H1 (cell line): ENCODE measurements around the gene COL5A1. TPM values are rescaled to one million over a fixed set of nuclear protein-coding genes. Genes with fewer than 3 reads are reported as not detected.
A peak's percentile ranks its signal among the peaks of the same experiment; 100 is the strongest.

ENCODE experiments used
- CTCF ChIA-PET: fragments of 300-600 bp; sonication (Branson Sonifier 250); formaldehyde crosslinking; loops from one replicate; lab custom pipeline; 2021; ENCODE audit not compliant: partially characterized antibody; lab: Charles Lee
- POLR2A ChIA-PET: fragments of 300-600 bp; sonication (Branson Sonifier 250); formaldehyde crosslinking; loops from one replicate; lab custom pipeline; 2021; ENCODE audit warnings: inconsistent platforms; ENCODE audit not compliant: partially characterized antibody; lab: Charles Lee
- DNase-seq, 2 experiments: peaks; one replicate each; pipeline versions ENCODE4 v3.0.0 to v3.0.0-alpha.2; 2010 to 2022; ENCODE audit warnings: low spot score in 2 of 2, low read depth in 1 of 2, mixed read lengths in 1 of 2
- FAIRE-seq: peaks from 2 replicates; lab custom pipeline; 2011; peaks lifted over from hg19 to GRCh38; lab: Jason Lieb, UNC
- H2AFZ ChIP-seq: 2 replicates; pipeline ENCODE4 v1.8.1; 2012; ENCODE audit warnings: low read length, inconsistent platforms
- H2AK5ac ChIP-seq: 2 replicates; pipeline ENCODE4 v1.6.1; 2013; ENCODE audit warnings: low read depth, low read length
- H2BK120ac ChIP-seq: replicated peaks from 2 replicates; pipeline ENCODE3; 2013; ENCODE audit warnings: low read depth, low read length, inconsistent platforms
- H2BK12ac ChIP-seq: 2 replicates; pipeline ENCODE4 v1.6.1; 2013; ENCODE audit warnings: low read depth, low read length
- H2BK15ac ChIP-seq: 2 replicates; pipeline ENCODE4 v1.6.1; 2013; ENCODE audit warnings: low read length
- H2BK20ac ChIP-seq: 2 replicates; pipeline ENCODE4 v1.6.1; 2013; ENCODE audit warnings: low read length
- H2BK5ac ChIP-seq: 2 replicates; pipeline ENCODE4 v1.6.1; 2013; ENCODE audit warnings: low read depth, low read length
- H3K14ac ChIP-seq: 2 replicates; pipeline ENCODE4 v1.6.1; 2013; ENCODE audit warnings: inconsistent platforms; ENCODE audit not compliant: insufficient read length
- H3K18ac ChIP-seq: 2 replicates; pipeline ENCODE4 v1.6.1; 2013; ENCODE audit warnings: low read length; ENCODE audit errors: extremely low read depth
- H3K23ac ChIP-seq: 2 replicates; pipeline ENCODE4 v1.6.1; 2013; ENCODE audit warnings: inconsistent platforms; ENCODE audit not compliant: insufficient read length
- H3K23me2 ChIP-seq: 2 replicates; pipeline ENCODE4 v1.6.1; 2013; ENCODE audit warnings: low read depth, low read length
- H3K27ac ChIP-seq: 2 replicates; pipeline ENCODE4 v1.6.1; 2011; ENCODE audit warnings: low read depth, low read length, inconsistent platforms
- H3K27me3 ChIP-seq, 4 experiments: replicated peaks in 1 of 4; 1 replicate in 1 of 4; 2 replicates in 3 of 4; pipeline versions ENCODE4 v1.6.1 to v1.8.1; 2011 to 2013; ENCODE audit warnings: low read length in 3 of 4, mild to moderate bottlenecking in 3 of 4, inconsistent platforms in 2 of 4, mixed read lengths in 2 of 4, moderate library complexity in 1 of 4; ENCODE audit not compliant: control insufficient read depth in 3 of 4, insufficient read depth in 3 of 4; ENCODE audit errors: extremely low read depth in 1 of 4
- H3K36me3 ChIP-seq, 4 experiments: 2 replicates each; pipeline versions ENCODE4 v1.6.1 to v1.8.1; 2011 to 2013; ENCODE audit warnings: mild to moderate bottlenecking in 4 of 4, low read length in 3 of 4, moderate library complexity in 2 of 4, control low read depth in 1 of 4, inconsistent platforms in 1 of 4; ENCODE audit not compliant: insufficient read depth in 4 of 4, control insufficient read depth in 2 of 4
- H3K4ac ChIP-seq: replicated peaks from 2 replicates; pipeline ENCODE3; 2013; ENCODE audit warnings: low read length, low read depth, mixed read lengths, inconsistent platforms; ENCODE audit not compliant: insufficient read length
- H3K4me1 ChIP-seq, 4 experiments: replicated peaks in 1 of 4; 1 replicate in 1 of 4; 2 replicates in 3 of 4; pipeline versions ENCODE4 v1.6.1 to v1.8.1; 2011 to 2013; ENCODE audit warnings: low read length in 3 of 4, inconsistent platforms in 2 of 4, mixed read lengths in 1 of 4; ENCODE audit not compliant: insufficient read depth in 4 of 4, control insufficient read depth in 3 of 4
- H3K4me2 ChIP-seq, 2 experiments: 2 replicates each; pipeline versions ENCODE4 v1.6.1 to v1.8.1; 2011 to 2013; ENCODE audit warnings: low read depth in 2 of 2, low read length in 2 of 2, control low read depth in 1 of 2, inconsistent platforms in 1 of 2, mild to moderate bottlenecking in 1 of 2; ENCODE audit not compliant: insufficient read depth in 1 of 2
- H3K4me3 ChIP-seq, 4 experiments: fragments of 200-600, 300-600 bp in 1 of 4; sonication (generic), shearing (Covaris generic), sonication (Bioruptor Twin) in 1 of 4; 2 replicates each; pipeline versions ENCODE4 v1.5.1 to v1.8.1; 2011 to 2016; ENCODE audit warnings: low read length in 4 of 4, low read depth in 3 of 4, control low read depth in 2 of 4, inconsistent platforms in 2 of 4, mild to moderate bottlenecking in 2 of 4, mixed read lengths in 1 of 4, moderate library complexity in 1 of 4; ENCODE audit not compliant: insufficient read depth in 2 of 4; ENCODE audit errors: extremely low read depth in 1 of 4
- H3K56ac ChIP-seq: replicated peaks from 2 replicates; pipeline ENCODE3; 2013; ENCODE audit warnings: low read depth, mild to moderate bottlenecking, mixed read lengths, low read length, inconsistent platforms; ENCODE audit not compliant: insufficient read length
- H3K79me1 ChIP-seq: 2 replicates; pipeline ENCODE4 v1.6.1; 2013; ENCODE audit warnings: low read depth, low read length, control low read depth
- H3K79me2 ChIP-seq, 2 experiments: 2 replicates each; pipeline versions ENCODE4 v1.6.1 to v1.8.1; 2012 to 2013; ENCODE audit warnings: low read length in 2 of 2, mild to moderate bottlenecking in 2 of 2, inconsistent platforms in 1 of 2; ENCODE audit not compliant: insufficient read depth in 2 of 2, control insufficient read depth in 1 of 2
- H3K9ac ChIP-seq, 4 experiments: replicated peaks in 1 of 4; 1 replicate in 1 of 4; 2 replicates in 3 of 4; pipeline versions ENCODE4 v1.6.1 to v1.8.1; 2011 to 2013; ENCODE audit warnings: low read depth in 3 of 4, low read length in 3 of 4, control low read depth in 2 of 4, mild to moderate bottlenecking in 2 of 4, moderate library complexity in 2 of 4, inconsistent platforms in 1 of 4; ENCODE audit errors: extremely low read depth in 1 of 4
- H3K9me3 ChIP-seq, 2 experiments: 2 replicates each; pipeline versions ENCODE4 v1.6.1 to v1.8.1; 2012 to 2013; ENCODE audit warnings: mild to moderate bottlenecking in 2 of 2, moderate library complexity in 2 of 2, control low read depth in 1 of 2, inconsistent platforms in 1 of 2, low read depth in 1 of 2, low read length in 1 of 2, mixed read lengths in 1 of 2; ENCODE audit not compliant: insufficient read depth in 2 of 2
- H4K20me1 ChIP-seq, 2 experiments: replicated peaks in 1 of 2; 2 replicates each; pipeline versions ENCODE3 to v1.8.1; 2011 to 2013; ENCODE audit warnings: inconsistent platforms in 2 of 2, low read length in 2 of 2, mild to moderate bottlenecking in 1 of 2; ENCODE audit not compliant: insufficient read depth in 2 of 2, control insufficient read depth in 1 of 2
- H4K5ac ChIP-seq: 2 replicates; pipeline ENCODE4 v1.6.1; 2013; ENCODE audit warnings: low read length, low read depth, mixed read lengths, inconsistent platforms; ENCODE audit not compliant: insufficient read length
- H4K8ac ChIP-seq: 2 replicates; pipeline ENCODE4 v1.8.0; 2013; ENCODE audit warnings: mild to moderate bottlenecking, moderate library complexity, low read length, inconsistent platforms; ENCODE audit not compliant: insufficient read depth; ENCODE audit errors: extremely low read depth
- H4K91ac ChIP-seq: replicated peaks from 2 replicates; pipeline ENCODE3; 2013; ENCODE audit warnings: low read length, mixed read lengths, inconsistent platforms; ENCODE audit not compliant: insufficient read length
- BCL11A ChIP-seq, 2 experiments: IDR thresholded peaks; one replicate each; pipeline ENCODE4 v1.6.1; 2011; ENCODE audit warnings: low read depth in 2 of 2, low read length in 2 of 2, mild to moderate bottlenecking in 2 of 2
- BRCA1 ChIP-seq: IDR thresholded peaks from 2 replicates; pipeline ENCODE4 v1.6.1; 2012; ENCODE audit warnings: low read depth, low read length, improper control_type of control experiment
- EZH2 ChIP-seq: fragments of 200-600 bp; sonication (generic); IDR thresholded peaks from 2 replicates; pipeline ENCODE4 v1.7.1; 2012; ENCODE audit warnings: low read depth, mild to moderate bottlenecking, moderate library complexity, low read length, inconsistent platforms; ENCODE audit not compliant: severe bottlenecking
- HDAC2 ChIP-seq, 2 experiments: fragments of 300-600 bp in 1 of 2; sonication (generic) in 1 of 2; IDR thresholded peaks; 2 replicates each; pipeline ENCODE4 v1.6.1; 2011 to 2012; ENCODE audit warnings: low read depth in 2 of 2, low read length in 2 of 2, mild to moderate bottlenecking in 2 of 2, moderate library complexity in 2 of 2, borderline replicate concordance in 1 of 2, inconsistent platforms in 1 of 2
- HDAC6 ChIP-seq: IDR thresholded peaks from one replicate; pipeline ENCODE4 v1.7.1; 2012; ENCODE audit warnings: low read depth, mild to moderate bottlenecking, inconsistent platforms, low read length, moderate library complexity
- JUND ChIP-seq: IDR thresholded peaks from 2 replicates; pipeline ENCODE4 v1.6.1; 2011; ENCODE audit warnings: mild to moderate bottlenecking, improper control_type of control experiment, low read length
- KDM1A ChIP-seq: fragments of 200-600, 300-600 bp; sonication (generic); IDR thresholded peaks from 2 replicates; pipeline ENCODE4 v1.7.1; 2016; ENCODE audit warnings: mild to moderate bottlenecking, low read length, borderline replicate concordance
- PHF8 ChIP-seq: fragments of 200-600 bp; sonication (generic); conservative IDR thresholded peaks from 2 replicates; pipeline ENCODE4 v1.7.1; 2012; ENCODE audit warnings: low read depth, mild to moderate bottlenecking, inconsistent platforms, low read length, moderate library complexity
- POU5F1 ChIP-seq: IDR thresholded peaks from 2 replicates; pipeline ENCODE4 v1.6.1; 2011; ENCODE audit warnings: low read depth, mild to moderate bottlenecking, low read length, moderate library complexity
- RBBP5 ChIP-seq: IDR thresholded peaks from 2 replicates; pipeline ENCODE4 v1.7.1; 2012; ENCODE audit warnings: low read depth, mild to moderate bottlenecking, inconsistent platforms, low read length, moderate library complexity, borderline replicate concordance
- SIN3A ChIP-seq, 2 experiments: IDR thresholded peaks in 1 of 2; conservative IDR thresholded peaks in 1 of 2; 2 replicates each; pipeline ENCODE4 v1.6.1; 2011 to 2012; ENCODE audit warnings: low read length in 2 of 2, improper control_type of control experiment in 1 of 2, low read depth in 1 of 2, mild to moderate bottlenecking in 1 of 2
- SP1 ChIP-seq: IDR thresholded peaks from 2 replicates; pipeline ENCODE4 v1.6.1; 2011; ENCODE audit warnings: low read depth, low read length
- SP2 ChIP-seq: IDR thresholded peaks from 2 replicates; pipeline ENCODE4 v1.6.1; 2012; ENCODE audit warnings: mild to moderate bottlenecking, low read length, inconsistent platforms
- SUZ12 ChIP-seq: fragments of 200-600 bp; sonication (generic); IDR thresholded peaks from 2 replicates; pipeline ENCODE4 v1.6.1; 2012; ENCODE audit warnings: mild to moderate bottlenecking, inconsistent platforms, low read length, moderate library complexity, mixed read lengths
- TBP ChIP-seq: IDR thresholded peaks from 2 replicates; pipeline ENCODE4 v1.6.1; 2011; ENCODE audit warnings: low read depth, low read length, improper control_type of control experiment
- WGBS, 2 experiments: shearing (Covaris generic) in 1 of 2; methylation state at CpG; one replicate each; pipeline versions ENCODE4 v1.1.6 to v1.1.7; 2013 to 2015; ENCODE audit warnings: low lambda C conversion rate in 2 of 2, mixed read lengths in 2 of 2, inconsistent platforms in 1 of 2, low coverage in 1 of 2, missing lambda C conversion rate in 1 of 2; ENCODE audit not compliant: insufficient replicate concordance in 2 of 2, insufficient coverage in 1 of 2, insufficient read length in 1 of 2; ENCODE audit errors: extremely low coverage in 1 of 2, missing lambda C conversion rate in 1 of 2; 5-methylcytosine and 5-hydroxymethylcytosine counted together
- polyA plus RNA-seq, 7 experiments: library from polyadenylated mRNA; depleted of rRNA in 3 of 7; stranded (reverse) in 5 of 7; unstranded in 2 of 7; fragments of >200 nt in 5 of 7; fragments of 200-250 nt in 2 of 7; gene quantifications; 1 replicate in 5 of 7; 2 replicates in 1 of 7; 4 replicates in 1 of 7; pipeline versions ENCODE4 v1.2.1 to v1.2.3, GENCODE V29; 2011 to 2013; ENCODE audit warnings: missing spikeins in 2 of 7, mixed read lengths in 2 of 7
- total RNA-seq: library from RNA; stranded (reverse); fragmentation: NEBNext Ultra II Directional; extraction: Animal tissue kit (Norgen Biotek cat#: 25700); gene quantifications from 2 replicates; pipeline ENCODE4 v1.2.1, GENCODE V29; 2021

Gene COL5A1
- total and polyA plus RNA-seq, 2 of the 8 experiments (the other 6 are each of a cell fraction or from before 2014, with no cell fraction given) = 3.8 to 12.0 TPM

DNA sequence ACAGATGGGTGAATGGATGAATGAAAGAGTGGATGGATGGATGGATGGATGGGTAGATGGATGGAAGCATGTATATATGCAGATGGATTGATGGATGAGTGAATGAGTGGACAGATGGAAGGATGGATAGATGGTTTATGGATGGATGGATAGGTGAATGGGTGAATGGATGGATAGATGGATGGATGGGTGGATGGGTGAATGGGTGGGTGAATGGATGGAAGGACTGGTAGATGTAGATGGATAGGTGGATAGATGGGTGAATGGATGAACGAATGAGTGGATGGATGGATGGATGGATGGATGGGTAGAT is 85.1 kb downstream of the COL5A1 start:
- Histone ChIP-seq H2AFZ (no peak overlapping the region), H3K9me3 (peaks cover 0 to 11% of the 10 kb centered on the region in 2 experiments; a peak in 1 of 4 replicates), H3K27me3 (no peaks in the 10 kb centered on the region), H4K5ac (no peak overlapping the region), H2BK15ac (no peak overlapping the region), H3K79me1 (no peaks in the 10 kb centered on the region), H3K23ac (no peak overlapping the region), H3K79me2 (no peaks in the 10 kb centered on the region), H3K9ac (no peak overlapping the region), H2BK120ac (no peak overlapping the region), H4K20me1 (no peaks in the 10 kb centered on the region), H2AK5ac (no peak overlapping the region), H3K14ac (no peak overlapping the region), H3K4me2 (no peak overlapping the region), H3K23me2 (peaks cover 8% of the 10 kb centered on the region; the same call in 1 of the 2 replicates), H2BK5ac (no peak overlapping the region), H3K56ac (peak overlapping the region; percentile 75), H3K4me1 (no peaks in the 10 kb centered on the region; a peak in 1 of 7 replicates), H3K4me3 (no peak overlapping the region), H3K27ac (no peak overlapping the region), H3K4ac (no peak overlapping the region), H4K8ac (no peak overlapping the region), H3K36me3 (no peaks in the 10 kb centered on the region), H4K91ac (no peak overlapping the region), H2BK12ac (no peak overlapping the region), H3K18ac (no peak overlapping the region), H2BK20ac (no peak overlapping the region)
- 81% methylated on average over 1 of the region's 1 CpG; no CpG with 5 or more reads in 1 of the 2 experiments for WGBS, 2 experiments
- ChIA-PET POLR2A (no interaction called here), CTCF (interaction anchor here (1.2 to 1.5 kb wide), 2 partner anchors 12 to 28 kb away, joined by 4 read pairs; no protein-coding TSS in a partner anchor)
- DNase-seq = no peak
- FAIRE-seq = no peak
- no peak for TF ChIP-seq SP1
- no peak for TF ChIP-seq SP2
- TF ChIP-seq SIN3A (conservative IDR thresholded peaks at IDR 0.05 in 1 of 2, IDR thresholded peaks at IDR 0.05 in 1 of 2; ENCODE audit: low read depth in 1 of 2, low read length in 2 of 2) = no peak
- no peak for TF ChIP-seq JUND
- no peak for TF ChIP-seq RBBP5
- TF ChIP-seq HDAC6 = no peak
- TF ChIP-seq KDM1A = no peak
- TF ChIP-seq TBP = no peak
- no peak for TF ChIP-seq SUZ12
- TF ChIP-seq EZH2 = no peak
- TF ChIP-seq HDAC2 (IDR thresholded peaks at IDR 0.05; ENCODE audit: borderline replicate concordance in 1 of 2, low read depth in 2 of 2, low read length in 2 of 2) = no peak
- no peak for TF ChIP-seq POU5F1
- TF ChIP-seq PHF8 = no peak
- TF ChIP-seq BRCA1 = no peak
- TF ChIP-seq BCL11A (IDR thresholded peaks at IDR 0.05; ENCODE audit: low read depth in 2 of 2, low read length in 2 of 2) = no peak
